CD4-positive, alpha-beta T cell treated with Interferon alpha-2 for 1 hour (primary cell): ENCODE data around the gene TAMM41.
"Not testable (repeated sequence)": the region's sequence is repeated elsewhere in the genome, so short reads cannot be mapped to it uniquely, and the experiment has no call there.

Experiments
- DNase-seq, 2 donors: peaks; one replicate each; pipeline ENCODE4 v3.0.0-alpha.2; 2020 to 2022

Gene TAMM41, protein sequence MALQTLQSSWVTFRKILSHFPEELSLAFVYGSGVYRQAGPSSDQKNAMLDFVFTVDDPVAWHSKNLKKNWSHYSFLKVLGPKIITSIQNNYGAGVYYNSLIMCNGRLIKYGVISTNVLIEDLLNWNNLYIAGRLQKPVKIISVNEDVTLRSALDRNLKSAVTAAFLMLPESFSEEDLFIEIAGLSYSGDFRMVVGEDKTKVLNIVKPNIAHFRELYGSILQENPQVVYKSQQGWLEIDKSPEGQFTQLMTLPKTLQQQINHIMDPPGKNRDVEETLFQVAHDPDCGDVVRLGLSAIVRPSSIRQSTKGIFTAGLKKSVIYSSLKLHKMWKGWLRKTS

DNA sequence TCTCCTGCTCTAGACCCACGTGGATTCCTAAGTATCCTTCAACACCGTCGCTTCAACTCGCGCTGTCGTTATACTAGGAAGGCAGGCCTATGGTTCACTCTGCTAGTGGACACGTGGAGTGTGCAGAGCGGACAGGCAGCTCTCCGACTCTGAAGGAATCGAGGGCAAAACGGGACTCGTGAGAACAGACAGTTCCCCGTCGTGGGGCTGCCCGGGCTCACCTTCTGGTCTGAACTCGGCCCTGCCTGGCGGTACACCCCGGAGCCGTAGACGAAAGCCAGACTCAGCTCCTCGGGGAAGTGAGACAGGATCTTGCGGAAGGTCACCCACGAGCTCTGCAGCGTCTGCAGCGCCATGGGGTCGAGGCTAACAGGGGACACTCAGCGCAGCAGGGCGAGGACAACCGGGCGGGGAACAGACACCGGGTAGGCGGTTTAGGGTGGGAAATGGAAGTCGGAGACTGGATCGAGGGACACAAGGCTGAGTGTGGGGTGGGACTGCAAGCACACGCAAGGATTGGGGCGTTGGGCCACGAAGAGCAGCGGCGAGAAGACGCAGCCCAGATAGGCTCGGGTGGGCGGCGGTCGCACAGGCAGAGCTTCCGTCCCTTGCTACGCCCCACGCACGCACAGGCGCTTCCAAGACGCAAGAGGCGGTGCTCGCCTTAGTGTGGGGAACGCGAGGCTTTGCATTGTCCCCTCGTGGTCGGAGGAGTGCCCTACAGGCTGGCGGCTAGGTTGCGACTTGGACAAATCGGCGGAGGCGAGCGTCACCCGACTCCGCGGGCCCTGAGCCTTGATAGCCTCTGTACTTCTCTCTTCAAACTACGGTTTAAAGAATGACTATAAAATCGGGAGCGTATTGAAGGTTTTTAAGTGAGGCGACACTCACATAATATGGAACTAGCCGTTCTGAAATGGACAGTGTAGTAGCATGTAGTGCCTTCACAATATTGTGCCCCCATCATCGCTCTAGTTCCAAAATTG is at the start of gene TAMM41:
Gene TAMM41 (minus strand): TSS at position 605 of the 986 bp plus-strand sequence. CDS start 249 bp downstream, at position 356.
- peak; percentile 86 to 89 for DNase-seq

DNA sequence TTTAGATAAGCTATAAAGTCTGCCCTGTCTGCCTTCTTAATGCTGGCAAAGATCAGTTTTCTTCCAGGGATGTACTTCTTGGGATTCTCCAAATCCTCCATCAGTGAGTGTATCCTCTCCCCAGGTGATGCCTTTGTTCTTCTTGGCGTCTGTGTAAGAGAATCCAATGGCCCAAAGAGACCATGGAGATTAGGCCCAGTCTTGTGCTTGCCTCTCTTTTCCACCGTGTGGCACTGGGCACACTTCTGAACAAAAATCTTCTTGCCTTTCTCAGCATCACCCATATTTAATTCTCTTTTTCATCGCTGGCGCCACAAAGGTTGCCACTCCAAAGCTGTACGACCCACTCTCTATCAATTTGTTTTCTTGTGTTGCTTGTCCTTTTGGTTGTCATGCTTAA is 32.2 kb upstream of the TAMM41 start:
- DNase-seq, result no peak

DNA sequence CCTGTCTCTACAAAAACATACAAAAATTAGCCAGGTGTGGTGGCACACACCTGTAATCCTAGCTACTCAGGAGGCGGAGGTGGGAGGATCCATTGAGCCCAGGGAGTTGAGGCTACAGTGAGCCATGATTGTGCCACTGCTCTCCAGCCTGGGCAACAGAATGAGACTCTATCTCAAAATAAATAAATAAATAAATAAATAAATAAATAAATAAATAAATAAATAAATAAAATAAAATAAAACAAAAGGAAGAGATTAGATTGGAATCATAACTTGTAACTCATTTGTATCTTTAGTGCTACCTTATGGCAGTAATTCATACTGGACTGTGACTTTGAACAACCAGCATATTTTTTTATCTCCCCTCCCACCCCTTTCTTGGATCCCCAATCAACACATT is 28.0 kb upstream of the TAMM41 start:
- DNase-seq, result not testable (repeated sequence)

DNA sequence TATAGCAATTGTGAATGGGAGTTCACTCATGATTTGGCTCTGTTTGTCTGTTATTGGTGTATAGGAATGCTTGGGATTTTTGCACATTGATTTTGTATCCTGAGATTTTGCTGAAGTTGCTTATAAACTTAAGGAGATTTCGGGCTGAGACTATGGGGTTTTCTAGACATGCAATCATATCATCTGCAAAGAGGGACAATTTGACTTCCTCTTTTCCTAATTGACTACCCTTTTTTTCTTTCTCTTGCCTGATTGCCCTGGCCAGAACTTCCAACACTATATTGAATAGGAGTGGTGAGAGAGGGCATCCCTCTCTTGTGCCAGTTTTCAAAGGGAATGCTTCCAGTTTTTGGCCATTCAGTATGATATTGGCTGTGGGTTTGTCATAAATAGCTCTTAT is 17.1 kb upstream of the TAMM41 start:
- DNase-seq, result not testable (repeated sequence)

DNA sequence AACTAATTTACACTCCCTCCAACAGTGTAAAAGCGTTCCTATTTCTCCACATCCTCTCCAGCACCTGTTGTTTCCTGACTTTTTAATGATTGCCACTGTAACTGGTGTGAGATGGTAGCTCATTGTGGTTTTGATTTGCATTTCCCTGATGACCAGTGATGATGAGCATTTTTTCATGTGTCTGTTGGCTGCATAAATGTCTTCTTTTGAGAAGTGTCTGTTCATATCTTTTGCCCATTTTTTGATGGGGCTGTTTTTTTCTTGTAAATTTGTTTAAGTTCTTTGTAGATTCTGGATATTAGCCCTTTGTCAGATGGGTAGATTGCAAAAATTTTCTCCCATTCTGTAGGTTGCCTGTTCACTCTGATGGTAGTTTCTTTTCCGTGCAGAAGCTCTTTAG is 15.9 kb upstream of the TAMM41 start:
- DNase-seq, result not testable (repeated sequence)

DNA sequence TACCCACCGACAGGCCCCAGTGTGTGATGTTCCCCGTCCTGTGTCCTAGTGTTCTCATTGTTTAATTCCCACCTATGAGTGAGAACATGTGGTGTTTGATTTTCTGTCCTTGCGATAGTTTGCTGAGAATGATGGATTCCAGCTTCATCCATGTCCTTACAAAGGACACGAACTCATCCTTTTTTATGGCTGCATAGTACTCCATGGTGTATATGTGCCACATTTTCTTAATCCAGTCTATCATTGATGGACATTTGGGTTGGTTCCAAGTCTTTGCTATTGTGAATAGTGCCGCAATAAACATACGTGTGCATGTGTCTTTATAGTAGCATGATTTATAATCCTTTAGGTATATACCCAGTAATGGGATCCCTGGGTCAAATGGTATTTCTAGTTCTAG is 15.5 kb upstream of the TAMM41 start:
- DNase-seq, result not testable (repeated sequence)

DNA sequence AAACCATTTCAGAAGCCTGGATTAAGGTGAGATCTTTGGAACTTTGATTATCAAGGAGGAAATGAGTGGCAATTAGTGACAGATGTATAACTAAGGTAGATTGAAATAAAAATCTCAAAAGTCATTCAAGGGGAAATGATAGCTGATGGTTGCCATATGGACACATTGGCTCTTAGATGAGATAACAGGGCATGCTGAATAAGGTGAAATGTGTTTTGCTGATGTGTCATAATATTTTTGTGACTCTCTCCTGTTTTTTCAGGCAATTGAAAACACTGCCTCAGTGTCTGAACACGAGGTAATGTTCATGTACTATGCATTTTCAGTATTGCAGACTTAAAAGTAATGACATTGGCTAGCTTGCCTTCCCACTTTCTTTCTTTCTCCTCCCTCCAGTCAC is 13.5 kb upstream of the TAMM41 start:
- not testable (repeated sequence) for DNase-seq

DNA sequence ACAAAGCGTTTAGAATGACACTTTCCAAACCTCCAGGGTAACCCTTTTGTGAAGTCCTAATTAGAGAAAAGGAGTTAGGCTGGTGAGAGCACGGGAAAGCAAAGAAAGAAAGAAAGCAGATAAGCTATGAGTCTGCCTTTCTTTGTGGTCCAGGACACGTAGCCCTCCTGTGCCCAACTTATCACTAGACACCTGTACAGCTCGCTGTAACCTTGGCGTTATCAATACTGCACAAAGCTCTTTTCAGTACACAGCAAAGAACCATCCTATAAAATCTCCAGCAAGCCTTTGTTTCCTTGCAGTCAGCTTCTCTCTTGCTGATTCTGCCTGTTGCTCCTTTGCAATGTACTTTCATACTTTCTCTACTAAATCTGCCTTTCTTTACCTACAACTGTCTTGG is 6.8 kb upstream of the TAMM41 start:
- DNase-seq, result no peak

DNA sequence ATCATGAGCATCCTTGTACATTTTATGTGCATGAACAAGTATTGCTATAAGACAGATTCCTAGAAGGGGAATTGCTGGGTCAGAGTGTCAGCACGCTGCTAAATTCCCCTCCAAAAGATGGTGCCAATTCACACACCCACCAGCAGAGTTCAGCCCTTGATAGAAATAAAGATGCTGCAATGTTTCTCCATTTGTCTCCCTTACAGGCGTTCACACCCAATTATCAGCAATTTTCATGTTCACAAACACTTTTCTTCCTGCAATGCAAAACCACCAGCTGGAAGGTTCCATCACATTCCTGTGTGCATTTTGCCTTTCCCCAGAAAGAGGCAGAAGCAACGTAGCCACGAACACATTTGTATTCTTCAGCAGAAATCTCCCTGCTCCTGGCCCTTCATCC is 3.3 kb upstream of the TAMM41 start:
- DNase-seq, result no peak

DNA sequence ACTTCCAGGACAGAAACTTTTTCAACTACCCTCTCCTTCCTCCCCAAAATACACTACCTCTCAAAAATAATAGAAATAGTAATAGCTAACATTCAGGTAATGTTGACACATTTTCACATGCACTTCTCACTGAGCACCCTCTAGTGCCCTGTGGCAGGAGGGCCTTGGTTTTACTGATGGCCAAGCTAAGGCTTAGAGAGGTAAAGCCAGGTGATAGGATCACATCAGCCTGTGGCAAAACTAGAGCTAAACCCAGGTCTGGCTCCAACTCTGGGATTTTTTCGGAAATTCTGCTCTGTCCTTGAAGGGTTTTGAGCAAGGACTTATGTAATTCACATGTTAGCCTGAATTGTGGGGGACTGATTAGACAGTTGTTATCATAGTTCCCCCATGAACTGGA is 922 bp upstream of the TAMM41 start:
- peak in 1 of 2 donors; percentile 38 for DNase-seq

DNA sequence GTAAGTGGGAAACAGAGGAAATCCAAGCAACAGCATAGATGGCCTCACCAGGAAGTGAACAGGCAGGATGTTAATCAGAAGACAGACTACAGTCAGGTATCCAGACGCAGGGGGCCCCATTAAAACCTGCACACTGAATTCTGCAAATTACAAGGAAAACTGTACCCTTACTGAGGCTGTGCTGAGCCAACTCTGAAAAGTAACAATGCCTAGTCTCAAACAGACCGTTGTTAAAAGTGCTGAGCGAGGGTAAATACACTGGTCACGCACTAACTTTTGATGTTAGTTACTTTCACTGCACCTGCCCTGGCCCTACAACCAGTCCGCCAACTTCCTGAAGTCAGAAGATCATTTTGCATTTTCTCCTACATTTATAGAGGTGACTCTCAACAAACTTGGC is 1.0 kb downstream of the TAMM41 start:
- DNase-seq, result peak in 1 of 2 donors; percentile 16

DNA sequence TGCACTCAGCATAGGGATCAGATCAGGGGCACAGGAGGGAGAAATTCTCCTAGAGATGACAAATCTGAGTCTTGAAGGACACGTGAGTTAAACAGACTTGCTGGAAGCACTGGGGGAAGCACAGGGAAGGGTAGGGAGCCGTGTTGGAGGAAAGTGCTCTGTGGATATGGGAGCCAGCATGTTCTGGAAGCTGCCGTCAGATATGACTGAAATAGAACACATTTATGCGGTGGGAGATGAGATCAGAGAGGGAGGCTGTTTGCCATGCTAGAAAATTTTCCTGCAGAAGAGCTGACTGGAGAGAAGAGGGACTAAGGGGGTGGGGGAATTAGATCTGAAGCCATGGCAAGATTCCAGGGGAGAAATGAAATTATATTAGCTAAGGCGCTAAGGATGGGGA is 1.8 kb downstream of the TAMM41 start:
- no peak for DNase-seq

DNA sequence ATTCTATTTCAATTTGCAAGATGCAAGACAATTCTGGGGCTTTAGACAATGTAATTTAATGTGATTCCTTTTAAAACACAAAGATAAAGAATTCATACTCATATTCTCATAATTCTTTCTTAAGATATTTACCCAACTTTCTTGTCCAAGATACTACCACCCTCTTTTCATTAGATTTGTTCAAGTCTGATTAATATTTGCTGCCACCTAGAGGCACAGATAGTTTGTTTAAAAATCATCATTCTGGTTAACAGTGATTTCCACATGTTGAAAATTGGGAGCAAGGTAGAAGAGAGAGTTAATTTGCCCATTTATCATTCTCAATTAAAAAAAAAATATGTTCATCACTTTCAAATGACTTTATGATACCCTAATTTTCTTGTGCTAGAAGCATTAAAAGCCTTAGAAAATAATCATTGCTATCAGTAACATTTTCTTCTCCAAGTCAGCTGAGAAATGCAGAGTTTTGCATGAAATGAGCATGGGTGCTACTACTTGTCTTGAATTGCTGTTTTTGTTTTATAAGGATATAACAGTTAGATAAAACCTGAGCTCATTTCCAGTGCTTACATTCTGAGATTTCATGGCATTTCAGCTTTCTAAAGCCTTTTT is 11.6 kb downstream of the TAMM41 start:
- DNase-seq, result peak in 1 of 2 donors; percentile 21

DNA sequence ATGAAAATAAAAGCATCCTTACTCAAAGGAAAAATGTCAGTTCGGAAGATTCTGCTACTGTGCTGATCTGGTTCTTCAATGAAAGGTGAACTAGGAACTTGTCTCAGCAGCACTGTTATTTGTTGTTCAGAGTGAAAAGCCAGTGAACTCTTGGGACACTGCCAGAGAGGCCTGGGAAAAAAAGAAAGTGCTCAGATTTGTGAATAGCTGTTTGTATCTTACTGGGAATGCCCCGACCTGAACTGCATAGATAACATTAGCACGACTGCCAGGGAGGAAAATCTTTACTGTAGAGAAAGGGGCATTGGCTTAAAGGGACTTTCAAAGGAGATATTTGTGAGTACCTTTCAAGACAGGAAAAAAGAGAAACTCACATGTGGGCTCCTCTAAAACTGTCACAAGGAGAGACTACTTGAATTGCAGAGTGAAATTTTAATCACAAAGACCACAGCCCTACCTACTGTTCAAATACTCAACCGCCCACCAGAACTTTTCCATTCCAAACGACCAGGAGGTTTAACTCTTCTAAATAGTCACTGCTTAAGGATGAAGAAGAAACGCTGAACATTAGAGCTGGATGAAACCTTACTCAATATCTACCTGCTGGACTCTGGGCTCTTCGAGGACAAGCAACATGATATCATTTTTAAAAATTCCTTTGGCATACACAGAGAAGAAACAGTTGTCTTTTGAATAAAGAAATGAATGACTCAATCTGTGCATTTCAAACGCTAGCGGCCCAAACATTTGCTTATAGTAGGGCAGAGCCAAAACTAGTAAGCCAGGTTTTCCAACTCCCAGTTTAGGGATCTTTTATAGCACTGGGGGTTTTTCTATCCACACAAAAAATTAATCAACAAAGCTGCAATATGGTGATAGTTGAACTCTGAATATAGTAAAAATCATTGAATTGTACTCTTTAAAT is 13.4 kb downstream of the TAMM41 start:
- no peak for DNase-seq

DNA sequence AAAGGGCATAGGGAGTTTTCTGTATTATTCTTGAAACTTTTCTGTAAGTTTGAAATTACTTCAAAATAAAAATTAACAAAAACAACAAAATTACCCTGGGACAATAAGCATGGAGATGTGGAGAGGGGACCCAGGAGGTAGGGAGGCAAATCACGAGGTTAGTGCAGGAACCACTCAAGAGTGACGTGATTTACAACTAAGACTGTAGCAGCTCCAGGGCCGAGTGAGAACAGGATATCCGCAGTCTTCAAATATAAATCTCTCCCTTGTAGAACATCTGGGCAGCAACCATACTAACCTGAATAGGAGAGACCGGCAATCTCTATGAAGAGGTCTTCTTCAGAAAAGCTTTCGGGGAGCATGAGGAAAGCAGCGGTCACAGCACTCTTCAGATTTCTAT is 17.3 kb downstream of the TAMM41 start:
- DNase-seq, result no peak

DNA sequence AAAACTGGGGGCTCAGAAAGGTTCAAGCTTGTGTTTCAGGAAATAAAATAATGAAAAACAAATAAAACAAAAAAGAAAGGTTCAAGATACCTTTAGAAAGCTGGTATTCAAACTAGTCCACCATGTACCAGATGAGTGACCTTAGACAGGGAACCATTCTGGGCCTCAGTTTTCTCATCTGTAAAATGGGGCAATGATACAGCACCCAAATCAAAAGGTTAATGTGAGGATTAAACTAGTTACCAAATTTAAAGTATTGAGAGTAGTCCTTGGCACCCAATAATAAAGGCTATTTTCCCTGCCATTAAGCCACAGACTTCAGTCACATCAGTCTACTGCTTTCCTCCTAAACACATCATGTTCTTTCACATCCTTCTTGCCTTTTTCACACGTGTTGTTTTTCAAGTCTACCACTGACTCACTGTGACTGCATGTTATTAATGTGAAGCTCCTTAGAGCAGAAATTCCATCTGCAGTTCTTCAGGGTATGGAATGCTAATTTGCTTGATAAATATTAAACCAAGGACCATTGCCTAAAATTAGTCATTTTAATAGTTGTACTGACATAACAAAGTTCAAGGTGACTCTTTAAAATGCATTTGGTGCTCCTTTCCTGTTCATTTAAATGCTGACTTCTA is 19.9 kb downstream of the TAMM41 start:
- DNase-seq, result no peak

DNA sequence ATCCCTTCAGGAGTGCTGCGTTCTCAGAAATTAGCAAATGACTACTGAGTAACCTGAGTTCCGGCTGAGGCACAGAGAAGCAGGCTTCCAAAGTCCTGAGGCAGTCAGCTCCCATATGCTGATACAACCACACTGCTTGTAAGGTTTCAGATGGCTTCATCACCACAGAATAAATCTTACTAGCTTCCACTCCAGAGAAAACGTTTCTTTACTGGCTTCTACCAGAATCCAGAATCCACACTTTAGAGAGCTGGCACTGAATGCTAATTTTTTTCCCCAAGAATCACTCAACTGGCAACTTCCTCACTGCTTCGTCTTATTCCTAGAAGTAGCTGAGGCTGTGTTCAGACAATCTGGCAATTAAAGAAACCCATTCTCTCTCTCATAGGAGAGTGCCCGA is 21.4 kb downstream of the TAMM41 start:
- DNase-seq, result no peak

DNA sequence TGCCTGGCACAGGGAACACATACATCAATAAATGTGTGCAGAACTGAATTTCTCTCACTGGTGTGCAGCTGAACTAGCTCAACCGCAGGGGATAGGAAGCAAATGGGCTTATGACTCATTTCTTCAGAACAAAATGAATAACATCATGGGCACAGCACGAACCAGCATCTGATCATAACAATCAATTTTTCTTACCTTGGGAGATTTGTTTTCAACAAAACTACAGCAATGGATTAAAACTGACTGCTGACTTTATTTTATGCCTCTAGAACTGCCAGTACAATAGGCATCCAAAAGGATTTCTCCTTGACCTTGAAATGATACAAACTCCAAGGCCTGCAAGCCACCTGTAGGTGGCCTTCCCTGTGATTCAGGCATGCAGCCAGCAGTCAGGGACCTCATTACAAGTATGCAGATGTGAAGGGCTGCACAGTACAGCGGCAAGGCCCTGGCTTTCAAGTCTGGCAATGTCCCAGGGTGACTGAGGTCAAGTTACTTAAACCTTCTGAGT is 26.1 kb downstream of the TAMM41 start:
- no peak for DNase-seq

DNA sequence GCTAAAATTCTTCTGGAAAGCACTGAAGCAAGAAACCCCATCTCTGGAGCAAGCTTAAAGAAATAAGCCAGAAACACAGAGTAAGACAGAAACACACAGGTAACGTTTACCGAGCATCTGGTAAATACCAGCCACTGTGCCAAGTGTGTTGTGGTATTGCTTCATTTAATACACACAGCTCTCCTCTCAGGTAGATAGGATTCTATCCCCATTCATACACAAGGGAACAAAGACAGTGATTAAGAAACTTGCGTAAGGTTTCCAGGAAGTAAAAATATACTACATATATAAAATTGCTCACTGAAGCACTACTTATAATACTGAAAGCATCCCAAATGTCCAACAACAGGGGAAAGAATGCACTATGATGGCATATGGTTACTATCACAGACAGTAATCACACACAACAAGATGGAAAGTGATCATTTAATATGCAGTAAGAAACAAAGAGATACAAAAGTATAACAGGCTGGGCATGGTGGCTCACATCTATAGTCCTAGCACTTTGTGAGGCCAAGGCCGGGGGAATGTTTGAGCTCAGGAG is 27.5 kb downstream of the TAMM41 start:
- no peak for DNase-seq

DNA sequence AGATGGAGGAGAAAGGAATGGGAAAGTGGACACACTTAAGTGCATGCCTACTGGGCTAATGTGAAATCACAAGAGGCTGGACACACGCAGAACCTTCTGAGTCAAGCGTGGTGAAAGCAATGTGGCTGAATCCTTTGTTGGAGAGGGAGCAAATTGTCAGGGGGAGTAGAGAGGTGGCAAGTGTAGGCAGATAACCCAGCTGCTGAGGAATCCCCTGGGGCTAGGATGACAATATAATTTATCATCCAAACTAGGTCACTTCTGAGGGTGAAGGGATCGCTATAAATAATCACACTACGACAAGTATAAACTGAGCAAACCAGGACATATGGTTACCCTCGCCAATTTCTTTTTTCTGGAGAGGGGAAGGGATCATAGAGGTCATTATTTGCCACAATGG is 28.7 kb downstream of the TAMM41 start:
- no peak for DNase-seq

DNA sequence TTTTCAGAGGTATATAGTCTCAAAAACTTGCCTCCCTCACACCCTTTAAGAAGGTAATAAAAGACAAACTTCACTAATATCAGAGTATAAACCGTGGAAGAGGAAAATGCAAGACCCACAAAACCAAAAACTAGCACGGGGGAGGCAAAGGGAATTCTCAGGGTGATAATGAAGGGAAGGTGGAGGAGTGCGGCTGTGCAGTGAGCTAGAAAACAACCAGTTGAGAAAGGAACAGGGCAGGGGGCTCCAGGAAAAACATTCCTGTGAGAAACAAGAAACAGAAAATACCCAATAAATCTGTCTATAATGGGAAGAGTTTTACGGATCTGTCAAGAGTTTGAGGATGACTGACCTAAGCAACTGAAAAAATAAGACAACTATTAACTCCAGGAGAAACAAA is 31.6 kb downstream of the TAMM41 start:
- DNase-seq, result no peak
